Measurements from ENCODE around the gene HRNR.

DNA sequence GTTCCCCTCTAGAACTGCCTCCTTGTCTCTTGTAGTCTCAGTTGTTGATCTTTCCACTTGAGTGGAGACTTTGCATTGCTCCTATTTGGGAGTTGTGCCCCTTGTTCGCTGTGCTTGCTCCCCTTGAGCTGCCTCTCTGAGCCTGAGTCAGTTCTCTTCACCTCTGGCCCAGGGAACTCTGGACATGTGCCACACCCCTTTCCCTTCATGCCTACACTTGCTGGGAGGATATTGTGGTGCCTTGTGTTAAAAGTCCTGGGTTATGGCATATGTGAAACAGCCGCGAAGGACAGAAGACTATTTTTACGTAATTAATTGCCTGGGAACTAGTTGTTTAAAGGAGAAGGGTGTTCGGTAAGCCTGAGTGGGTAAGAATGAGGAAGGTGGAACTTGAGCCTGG is 32.7 kb downstream of the HRNR start:
- TF ChIP-seq, protein P1, sequence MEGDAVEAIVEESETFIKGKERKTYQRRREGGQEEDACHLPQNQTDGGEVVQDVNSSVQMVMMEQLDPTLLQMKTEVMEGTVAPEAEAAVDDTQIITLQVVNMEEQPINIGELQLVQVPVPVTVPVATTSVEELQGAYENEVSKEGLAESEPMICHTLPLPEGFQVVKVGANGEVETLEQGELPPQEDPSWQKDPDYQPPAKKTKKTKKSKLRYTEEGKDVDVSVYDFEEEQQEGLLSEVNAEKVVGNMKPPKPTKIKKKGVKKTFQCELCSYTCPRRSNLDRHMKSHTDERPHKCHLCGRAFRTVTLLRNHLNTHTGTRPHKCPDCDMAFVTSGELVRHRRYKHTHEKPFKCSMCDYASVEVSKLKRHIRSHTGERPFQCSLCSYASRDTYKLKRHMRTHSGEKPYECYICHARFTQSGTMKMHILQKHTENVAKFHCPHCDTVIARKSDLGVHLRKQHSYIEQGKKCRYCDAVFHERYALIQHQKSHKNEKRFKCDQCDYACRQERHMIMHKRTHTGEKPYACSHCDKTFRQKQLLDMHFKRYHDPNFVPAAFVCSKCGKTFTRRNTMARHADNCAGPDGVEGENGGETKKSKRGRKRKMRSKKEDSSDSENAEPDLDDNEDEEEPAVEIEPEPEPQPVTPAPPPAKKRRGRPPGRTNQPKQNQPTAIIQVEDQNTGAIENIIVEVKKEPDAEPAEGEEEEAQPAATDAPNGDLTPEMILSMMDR (IDR thresholded peaks at IDR 0.05; ENCODE audit: insufficient read depth, low read depth, low read length) = no peak
- no peak for TF ChIP-seq EZH2 (IDR thresholded peaks at IDR 0.05; ENCODE audit: insufficient read depth, low read length)

Data from astrocyte (in vitro differentiated cells and primary cell).